ENCODE data around the gene GANC. TPM values are rescaled to one million over a fixed set of nuclear protein-coding genes. Genes with fewer than 3 reads are reported as not detected.
"Not testable (repeated sequence)": the region's sequence is repeated elsewhere in the genome, so short reads cannot be mapped to it uniquely, and the experiment has no call there.

The GANC gene, protein sequence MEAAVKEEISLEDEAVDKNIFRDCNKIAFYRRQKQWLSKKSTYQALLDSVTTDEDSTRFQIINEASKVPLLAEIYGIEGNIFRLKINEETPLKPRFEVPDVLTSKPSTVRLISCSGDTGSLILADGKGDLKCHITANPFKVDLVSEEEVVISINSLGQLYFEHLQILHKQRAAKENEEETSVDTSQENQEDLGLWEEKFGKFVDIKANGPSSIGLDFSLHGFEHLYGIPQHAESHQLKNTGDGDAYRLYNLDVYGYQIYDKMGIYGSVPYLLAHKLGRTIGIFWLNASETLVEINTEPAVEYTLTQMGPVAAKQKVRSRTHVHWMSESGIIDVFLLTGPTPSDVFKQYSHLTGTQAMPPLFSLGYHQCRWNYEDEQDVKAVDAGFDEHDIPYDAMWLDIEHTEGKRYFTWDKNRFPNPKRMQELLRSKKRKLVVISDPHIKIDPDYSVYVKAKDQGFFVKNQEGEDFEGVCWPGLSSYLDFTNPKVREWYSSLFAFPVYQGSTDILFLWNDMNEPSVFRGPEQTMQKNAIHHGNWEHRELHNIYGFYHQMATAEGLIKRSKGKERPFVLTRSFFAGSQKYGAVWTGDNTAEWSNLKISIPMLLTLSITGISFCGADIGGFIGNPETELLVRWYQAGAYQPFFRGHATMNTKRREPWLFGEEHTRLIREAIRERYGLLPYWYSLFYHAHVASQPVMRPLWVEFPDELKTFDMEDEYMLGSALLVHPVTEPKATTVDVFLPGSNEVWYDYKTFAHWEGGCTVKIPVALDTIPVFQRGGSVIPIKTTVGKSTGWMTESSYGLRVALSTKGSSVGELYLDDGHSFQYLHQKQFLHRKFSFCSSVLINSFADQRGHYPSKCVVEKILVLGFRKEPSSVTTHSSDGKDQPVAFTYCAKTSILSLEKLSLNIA (N-terminal part only)
- total RNA-seq (2022) (24.0 and 31.7 TPM in 2 replicates), Bru-seq, nascent RNA (percentile 62 among the genes with signal in this experiment), BruChase-seq, experiment 1, labeled RNA remaining after a 6-hour chase (percentile 68 among the genes with signal in this experiment), BruChase-seq, experiment 2, labeled RNA remaining after a 2-hour chase (percentile 71 among the genes with signal in this experiment)
- long read RNA-seq, full-length matches to known transcripts, result 1 of 13 reads
- long read RNA-seq, partial matches to known transcripts, result 1 of 13 reads
- long read RNA-seq, other reads (novel, unspliced or antisense), result 11 of 13 reads

- ChIA-PET POLR2A (interaction anchor here (0.6 to 4.8 kb wide), 32 partner anchors 8 to 1042 kb away, joined by 3 to 39 read pairs (median 4); partner anchors contain the start of genes CHP1, EHD4, HAUS2 and LRRC57), CTCF (interaction anchor here (0.7 kb wide), 2 partner anchors 45 to 686 kb away, joined by 3 read pairs; no protein-coding TSS in a partner anchor)
- intact Hi-C loops (cut with micrococcal nuclease), result loop anchor here (1.0 to 10.0 kb wide), 3 partner anchors 112 to 377 kb away; partner anchors contain the start of genes SNAP23 and ZNF106
- peak; percentile 98 for DNase-seq (ENCODE audit: unreplicated experiment)
- Mint-ChIP-seq H3K9me3 (ENCODE audit: unreplicated experiment) (no peaks in the 10 kb centered on the region), H3K4me1 (ENCODE audit: insufficient read depth, unreplicated experiment) (peaks cover 24% of the 10 kb centered on the region), H3K27ac (ENCODE audit: low read depth, unreplicated experiment) (peak within 1 kb of the TSS; percentile 99), H3K27me3 (ENCODE audit: insufficient read depth, unreplicated experiment) (no peaks in the 10 kb centered on the region), H3K36me3 (ENCODE audit: insufficient read depth, unreplicated experiment) (peaks cover 2% of the 10 kb centered on the region), H3K4me3 (ENCODE audit: unreplicated experiment) (peak within 1 kb of the TSS; percentile 97)
- TSS peak; percentile 64 for BruUV-seq (replicated peaks)
- TF ChIP-seq, protein P1, sequence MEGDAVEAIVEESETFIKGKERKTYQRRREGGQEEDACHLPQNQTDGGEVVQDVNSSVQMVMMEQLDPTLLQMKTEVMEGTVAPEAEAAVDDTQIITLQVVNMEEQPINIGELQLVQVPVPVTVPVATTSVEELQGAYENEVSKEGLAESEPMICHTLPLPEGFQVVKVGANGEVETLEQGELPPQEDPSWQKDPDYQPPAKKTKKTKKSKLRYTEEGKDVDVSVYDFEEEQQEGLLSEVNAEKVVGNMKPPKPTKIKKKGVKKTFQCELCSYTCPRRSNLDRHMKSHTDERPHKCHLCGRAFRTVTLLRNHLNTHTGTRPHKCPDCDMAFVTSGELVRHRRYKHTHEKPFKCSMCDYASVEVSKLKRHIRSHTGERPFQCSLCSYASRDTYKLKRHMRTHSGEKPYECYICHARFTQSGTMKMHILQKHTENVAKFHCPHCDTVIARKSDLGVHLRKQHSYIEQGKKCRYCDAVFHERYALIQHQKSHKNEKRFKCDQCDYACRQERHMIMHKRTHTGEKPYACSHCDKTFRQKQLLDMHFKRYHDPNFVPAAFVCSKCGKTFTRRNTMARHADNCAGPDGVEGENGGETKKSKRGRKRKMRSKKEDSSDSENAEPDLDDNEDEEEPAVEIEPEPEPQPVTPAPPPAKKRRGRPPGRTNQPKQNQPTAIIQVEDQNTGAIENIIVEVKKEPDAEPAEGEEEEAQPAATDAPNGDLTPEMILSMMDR (IDR thresholded peaks at IDR 0.05; ENCODE audit: unreplicated experiment), result no peak
Measured at GRCh38 chr15:42272939-42273899, at the start of gene GANC, which contains the start of gene TMEM87A. Gene GANC (plus strand): TSS chr15:42273201. CDS start chr15:42274482, 1,281 bp downstream. Gene TMEM87A (minus strand): TSS chr15:42273433. CDS start chr15:42273398, 35 bp downstream.

- TF ChIP-seq, protein P1 (IDR thresholded peaks at IDR 0.05; ENCODE audit: unreplicated experiment), result no peak
- no TSS peak for BruUV-seq (replicated peaks)
- no peak overlapping the region for H3K4me3 Mint-ChIP-seq (ENCODE audit: unreplicated experiment)
- no peaks in the 10 kb centered on the region for H3K9me3 Mint-ChIP-seq (ENCODE audit: unreplicated experiment)
- DNase-seq (ENCODE audit: unreplicated experiment), result no peak
- intact Hi-C loops (cut with micrococcal nuclease), result loop anchor here (10.0 kb wide), 1 partner anchor 428 kb away; no protein-coding TSS in a partner anchor
- no peaks in the 10 kb centered on the region for H3K27me3 Mint-ChIP-seq (ENCODE audit: insufficient read depth, unreplicated experiment)
- POLR2A ChIA-PET, result no interaction called here
- no peak overlapping the region for H3K27ac Mint-ChIP-seq (ENCODE audit: low read depth, unreplicated experiment)
- peaks cover 85% of the 10 kb centered on the region for H3K36me3 Mint-ChIP-seq (ENCODE audit: insufficient read depth, unreplicated experiment)
- no peaks in the 10 kb centered on the region for H3K4me1 Mint-ChIP-seq (ENCODE audit: insufficient read depth, unreplicated experiment)
- CTCF ChIA-PET, result no interaction called here
Measured at GRCh38 chr15:42226648-42227047, 46.4 kb upstream of the GANC start.

- TF ChIP-seq, protein P1 (IDR thresholded peaks at IDR 0.05; ENCODE audit: unreplicated experiment), result no peak
- POLR2A ChIA-PET, result interaction anchor here (0.7 to 2.5 kb wide), 4 partner anchors 9 to 267 kb away, joined by 3 to 9 read pairs (median 3); partner anchors contain the start of genes GANC and TMEM87A
- no TSS peak for BruUV-seq (replicated peaks)
- no peaks in the 10 kb centered on the region for H3K9me3 Mint-ChIP-seq (ENCODE audit: unreplicated experiment)
- intact Hi-C loops (cut with micrococcal nuclease), result loop anchor here (10.0 kb wide), 1 partner anchor 427 kb away; no protein-coding TSS in a partner anchor
- H3K27me3 Mint-ChIP-seq (ENCODE audit: insufficient read depth, unreplicated experiment), result no peaks in the 10 kb centered on the region
- CTCF ChIA-PET, result interaction anchor here (0.6 to 0.7 kb wide), 3 partner anchors 45 to 969 kb away, joined by 3 to 4 read pairs (median 4); partner anchors contain the start of genes GANC and TMEM87A
- DNase-seq (ENCODE audit: unreplicated experiment), result no peak
- H3K36me3 Mint-ChIP-seq (ENCODE audit: insufficient read depth, unreplicated experiment), result peaks cover 85% of the 10 kb centered on the region
- no peak overlapping the region for H3K4me3 Mint-ChIP-seq (ENCODE audit: unreplicated experiment)
- H3K4me1 Mint-ChIP-seq (ENCODE audit: insufficient read depth, unreplicated experiment), result no peaks in the 10 kb centered on the region
- no peak overlapping the region for H3K27ac Mint-ChIP-seq (ENCODE audit: low read depth, unreplicated experiment)
Measured at GRCh38 chr15:42228036-42228435, 45.0 kb upstream of the GANC start.

DNA sequence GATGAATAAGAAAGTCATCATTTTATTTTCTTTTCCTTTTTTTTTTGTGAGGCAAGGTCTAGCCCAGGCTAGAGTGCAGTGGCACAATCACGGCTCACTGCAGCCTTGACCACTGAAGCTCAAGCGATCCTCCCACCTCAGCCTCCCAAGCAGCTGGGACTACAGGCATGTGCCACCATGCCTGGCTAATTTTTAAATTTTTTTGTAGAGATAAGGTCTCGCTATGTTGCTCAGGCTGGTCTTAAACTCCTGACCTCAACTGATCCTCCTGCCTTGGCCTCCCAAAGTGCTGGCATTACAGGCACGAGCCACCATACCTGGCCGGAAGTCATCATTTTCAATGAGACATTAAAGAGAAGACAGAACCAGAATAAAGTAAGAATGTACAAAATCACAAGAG lies 44.0 kb upstream of the GANC start:
- H3K4me1 Mint-ChIP-seq (ENCODE audit: insufficient read depth, unreplicated experiment); DNase-seq (ENCODE audit: unreplicated experiment); H3K27me3 Mint-ChIP-seq (ENCODE audit: insufficient read depth, unreplicated experiment); H3K4me3 Mint-ChIP-seq (ENCODE audit: unreplicated experiment); H3K27ac Mint-ChIP-seq (ENCODE audit: low read depth, unreplicated experiment); H3K9me3 Mint-ChIP-seq (ENCODE audit: unreplicated experiment); BruUV-seq (replicated peaks): not testable (repeated sequence)
- H3K36me3 Mint-ChIP-seq (ENCODE audit: insufficient read depth, unreplicated experiment), result peaks cover 85% of the 10 kb centered on the region
- intact Hi-C loops (cut with micrococcal nuclease), result loop anchor here (10.0 kb wide), 1 partner anchor 426 kb away; no protein-coding TSS in a partner anchor
- ChIA-PET CTCF (interaction anchor here (0.6 to 0.7 kb wide), 2 partner anchors 40 to 68 kb away, joined by 4 to 5 read pairs; no protein-coding TSS in a partner anchor), POLR2A (interaction anchor here (1.0 to 2.5 kb wide), 2 partner anchors 42 to 44 kb away, joined by 3 to 9 read pairs; partner anchors contain the start of genes GANC and TMEM87A)

All from MCF 10A (cell line).